Epithelial cell of proximal tubule (primary cell): ENCODE data around the gene PTP4A2. TPM values are rescaled to one million over a fixed set of nuclear protein-coding genes. Genes with fewer than 3 reads are reported as not detected.
"Not testable (repeated sequence)": the region's sequence is repeated elsewhere in the genome, so short reads cannot be mapped to it uniquely, and the experiment has no call there.

ENCODE experiments used
- DNase-seq: peaks from one replicate; pipeline ENCODE4 v3.0.0-alpha.2; 2011; ENCODE audit warnings: low read depth
- H3K4me3 ChIP-seq: 2 replicates; pipeline ENCODE4 v1.5.1; 2011; ENCODE audit warnings: low read depth, mild to moderate bottlenecking, low read length
- CTCF ChIP-seq: conservative IDR thresholded peaks from 2 replicates; pipeline ENCODE4 v1.5.1; 2012; ENCODE audit warnings: low read depth, mild to moderate bottlenecking, low read length
- total RNA-seq: library from RNA; depleted of rRNA; stranded (reverse); fragments of >200 nt; gene quantifications from 2 replicates; pipeline ENCODE4 v1.2.3, GENCODE V29; 2015

PTP4A2 gene
- total RNA-seq, 1 donor from 2014 or later: 160 TPM

- no peak overlapping the region for H3K4me3 ChIP-seq
- DNase-seq: no peak
- no peak for TF ChIP-seq CTCF
Observed at GRCh38 chr1:31949862-31950261, 11.7 kb upstream of the PTP4A2 start.

GRCh38 chr1:31945677-31946076, 7.5 kb upstream of the PTP4A2 start:
- not testable (repeated sequence) for H3K4me3 ChIP-seq, DNase-seq

GRCh38 chr1:31944205-31945089, 6.3 kb upstream of the PTP4A2 start:
- no peak for TF ChIP-seq CTCF
- H3K4me3 ChIP-seq: peak overlapping the region; percentile 40
- DNase-seq: no peak

- H3K4me3 ChIP-seq: no peak overlapping the region
- TF ChIP-seq CTCF: no peak
- DNase-seq: no peak
Observed at GRCh38 chr1:31943546-31944184, 5.5 kb upstream of the PTP4A2 start.

GRCh38 chr1:31942061-31942460, 3.9 kb upstream of the PTP4A2 start:
- H3K4me3 ChIP-seq, DNase-seq: not testable (repeated sequence)

GRCh38 chr1:31939484-31940329, 1.5 kb upstream of the PTP4A2 start:
- peak; percentile 80 for DNase-seq
- H3K4me3 ChIP-seq: no peak overlapping the region
- peak; percentile 78 for TF ChIP-seq CTCF

- peak overlapping the region; percentile 90 for H3K4me3 ChIP-seq
- no peak for DNase-seq
- TF ChIP-seq CTCF: no peak
Observed at GRCh38 chr1:31937300-31938183, 626 bp downstream of the PTP4A2 start.
